GM19238 (cell line): ENCODE measurements around the gene TMPRSS9.

Source experiments
- DNase-seq: peaks from one replicate; pipeline ENCODE4 v3.0.0; 2011; ENCODE audit warnings: low spot score; ENCODE audit not compliant: insufficient read length

Gene TMPRSS9

GRCh38 chr19:2360833-2361232 lies 768 bp downstream of the TMPRSS9 start:
- no peak for DNase-seq

DNA sequence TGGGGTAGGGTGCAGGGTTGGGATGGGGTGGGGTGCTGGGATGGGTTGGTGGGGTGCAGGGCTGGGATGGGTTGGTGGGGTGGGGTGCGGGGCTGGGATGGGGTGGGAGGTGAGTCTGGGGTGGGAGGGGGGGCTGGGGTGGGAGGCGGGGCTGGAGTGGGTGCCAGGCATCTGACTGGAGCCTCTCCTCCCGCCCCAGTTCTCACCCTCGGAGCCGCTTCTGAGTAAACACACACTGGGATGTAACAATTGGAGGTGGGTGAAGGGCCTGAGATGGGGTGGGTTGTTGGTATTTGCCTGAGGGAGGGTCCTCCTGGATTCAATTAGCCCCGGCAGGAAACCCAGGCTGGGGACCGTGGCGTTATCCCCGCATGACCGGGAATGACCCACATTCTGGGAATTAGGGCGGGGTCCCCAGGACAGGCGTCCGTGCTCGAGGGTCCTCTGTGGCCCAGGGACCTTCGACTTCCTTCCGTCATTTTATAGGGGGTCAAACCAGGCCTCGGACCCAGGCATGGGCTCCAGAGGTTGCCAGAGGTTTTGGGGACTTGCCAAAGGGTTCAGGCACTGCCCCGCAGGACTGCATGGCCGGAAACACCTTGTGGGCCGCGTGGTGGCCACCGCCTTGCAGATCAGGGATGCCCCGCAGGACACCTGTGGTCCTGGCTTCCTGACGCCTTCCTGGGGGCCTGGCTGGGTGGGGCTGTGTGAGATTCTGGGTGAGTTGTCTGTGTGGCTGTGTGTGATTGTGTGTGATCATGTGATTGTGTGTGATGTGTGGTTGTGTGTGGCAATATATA lies 1.4 kb downstream of the TMPRSS9 start:
- no peak for DNase-seq

DNA sequence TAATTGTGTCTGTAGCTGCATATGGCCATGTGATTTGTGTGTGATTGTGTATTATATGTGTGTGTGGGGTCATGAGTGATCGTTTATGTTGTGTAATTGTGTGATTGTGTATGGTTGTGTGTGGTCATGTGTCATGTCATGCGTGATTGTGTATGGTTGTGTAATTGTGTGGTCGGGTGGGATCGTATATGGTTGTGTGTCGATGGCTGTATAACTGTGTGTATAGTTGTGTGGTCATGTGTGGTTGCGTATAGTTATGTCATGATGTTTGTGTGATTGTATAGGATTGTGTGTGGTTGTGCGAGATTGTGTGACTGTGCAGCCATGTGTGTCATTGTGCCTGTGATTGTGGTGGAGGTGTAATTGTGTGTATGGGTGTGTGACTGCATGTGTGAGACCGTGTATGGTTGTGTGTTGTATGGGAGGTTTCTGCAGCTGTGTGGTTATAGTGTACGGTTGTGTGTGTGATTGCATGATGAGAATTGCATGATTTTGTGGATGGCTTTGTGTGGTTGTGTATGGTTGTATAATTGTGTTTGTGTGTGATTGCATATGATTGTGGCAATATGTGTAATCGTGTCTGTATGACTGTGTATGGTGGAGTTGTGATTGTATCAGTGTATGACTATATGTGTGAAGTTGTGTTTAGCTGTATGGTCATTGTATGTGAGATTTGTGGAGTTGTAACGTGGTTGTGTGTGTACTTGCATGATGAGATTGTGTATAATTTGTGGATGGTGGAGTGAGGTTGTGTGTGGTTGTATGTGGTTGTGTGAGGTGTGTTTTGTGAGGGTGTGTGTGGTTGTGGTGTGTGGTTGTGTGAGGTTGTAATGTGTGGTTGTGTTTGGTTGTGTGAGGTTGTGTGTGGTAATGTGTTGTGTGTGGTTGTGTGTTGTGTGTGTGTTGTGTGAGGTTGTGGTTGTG lies 2.2 kb downstream of the TMPRSS9 start:
- no peak for DNase-seq

- no peak for DNase-seq
Measured at GRCh38 chr19:2362970-2363300, 2.9 kb downstream of the TMPRSS9 start.

- no peak for DNase-seq
Measured at GRCh38 chr19:2363419-2363818, 3.4 kb downstream of the TMPRSS9 start.

DNA sequence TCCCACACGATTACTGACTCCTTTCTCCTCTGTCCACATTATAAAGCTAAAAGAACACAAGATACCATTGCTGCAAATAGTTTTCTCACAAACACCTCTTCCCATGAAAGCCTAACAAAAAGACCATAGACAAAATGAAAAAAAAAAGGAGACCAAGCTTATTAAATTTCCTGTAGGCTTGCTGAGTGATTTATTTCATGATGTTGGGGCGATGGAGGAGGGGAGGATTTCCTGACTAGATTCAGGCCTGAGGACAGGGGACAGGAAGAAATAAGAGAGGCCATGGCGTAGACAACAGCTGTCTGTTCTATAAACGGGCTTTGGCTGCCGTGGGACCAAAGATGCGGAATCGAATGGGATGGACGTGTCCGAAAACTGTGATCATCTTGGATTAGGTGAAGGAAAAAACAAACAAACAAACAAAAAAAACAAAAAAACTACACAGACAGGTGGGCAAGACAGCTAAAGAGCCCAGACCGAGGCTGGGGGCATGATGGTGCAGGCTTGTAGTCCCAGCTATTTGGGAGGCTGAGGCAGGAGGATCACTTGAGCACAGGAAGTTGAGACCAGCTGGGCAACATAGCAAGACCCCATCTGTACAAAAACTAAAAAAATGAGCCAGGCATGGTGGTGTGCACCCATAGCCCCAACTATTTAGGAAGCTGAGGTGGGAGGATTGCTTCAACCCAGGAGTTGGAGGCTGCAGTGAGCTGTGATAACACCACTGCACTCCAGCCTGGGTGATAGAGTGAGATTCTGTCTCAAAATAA lies 5.3 kb downstream of the TMPRSS9 start:
- no peak for DNase-seq

GRCh38 chr19:2371656-2372055 lies 11.6 kb downstream of the TMPRSS9 start:
- DNase-seq = no peak

DNA sequence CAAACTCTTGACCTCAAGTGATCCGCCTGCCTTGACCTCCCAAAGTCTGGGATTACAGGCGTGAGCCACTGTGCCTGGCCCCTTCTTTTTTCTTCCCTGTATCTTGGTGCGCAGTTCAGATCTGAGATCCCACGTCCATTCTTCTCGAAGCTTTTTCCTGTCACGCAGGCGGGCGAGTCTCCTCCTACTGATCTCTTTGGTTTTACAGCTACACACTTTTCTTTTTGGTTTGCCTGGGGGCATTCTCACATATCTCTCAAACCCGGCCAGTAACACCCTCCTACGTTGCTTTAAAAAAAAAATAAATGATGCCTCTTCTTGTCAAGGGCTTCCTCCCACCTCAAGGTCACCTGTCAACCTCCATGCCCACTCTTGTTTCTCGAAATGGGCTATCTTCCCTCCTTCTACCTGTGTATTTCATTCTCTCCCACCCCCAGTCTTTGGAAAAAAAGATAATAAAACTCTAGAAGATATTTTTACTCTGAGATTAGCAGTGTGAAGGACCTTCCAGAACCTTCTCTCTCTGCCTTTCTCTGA lies 12.1 kb downstream of the TMPRSS9 start:
- no peak for DNase-seq

DNA sequence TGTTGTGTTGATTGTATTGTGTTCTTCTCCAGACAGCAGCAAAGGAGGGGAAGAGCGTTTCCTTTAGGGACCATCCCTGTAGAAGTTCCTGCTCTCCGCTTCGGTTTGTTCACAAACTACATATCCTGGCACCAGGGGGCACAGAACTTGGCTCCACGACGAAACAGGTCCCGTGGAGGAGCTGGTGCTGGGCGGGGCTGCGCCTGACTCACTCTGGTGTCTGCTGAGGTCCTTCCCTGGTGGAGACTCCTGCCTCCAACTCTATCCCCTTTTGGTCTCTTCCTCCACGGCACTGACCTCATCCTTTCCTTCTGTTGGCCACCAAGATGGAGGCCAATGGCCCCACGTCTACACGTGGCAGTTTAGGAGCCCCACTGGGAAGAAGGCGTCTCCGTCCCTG lies 14.7 kb downstream of the TMPRSS9 start:
- DNase-seq = no peak

- DNase-seq = no peak
Measured at GRCh38 chr19:2375353-2376121, 15.5 kb downstream of the TMPRSS9 start.

DNA sequence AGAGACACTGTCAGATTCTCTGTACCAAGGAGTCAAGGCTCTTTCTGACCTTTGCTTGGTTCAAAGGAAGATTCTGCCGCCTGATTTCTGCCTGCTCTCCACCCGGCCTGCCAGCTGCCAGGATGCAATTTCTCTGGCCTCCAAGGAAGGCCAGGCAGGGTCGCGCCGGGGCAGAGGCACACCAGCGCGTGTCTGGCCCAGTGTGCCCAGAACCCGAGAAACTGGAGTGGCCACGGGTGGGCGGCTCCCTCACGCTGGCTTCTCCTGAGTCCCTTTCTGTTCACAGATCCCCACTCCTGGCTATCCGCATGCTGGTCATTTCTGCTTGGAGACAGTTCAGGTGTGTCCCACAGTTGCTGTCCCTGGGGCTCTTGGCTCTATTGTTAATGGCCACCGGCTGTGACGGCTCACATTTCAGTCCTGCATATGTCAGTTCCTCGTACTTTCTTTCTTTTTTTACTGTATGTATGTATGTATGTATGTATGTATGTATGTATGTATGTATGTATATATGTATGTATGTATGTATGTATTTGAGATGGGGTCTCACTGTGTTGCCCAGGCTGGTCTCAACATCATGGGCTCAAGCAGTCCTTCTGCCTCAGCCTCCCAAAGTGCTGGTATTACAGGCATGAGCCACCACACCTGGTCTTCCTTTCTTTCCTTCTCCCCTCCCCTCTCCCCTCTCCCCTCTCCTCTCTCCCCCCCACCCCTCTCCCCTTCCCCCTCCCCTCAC lies 16.9 kb downstream of the TMPRSS9 start:
- no peak for DNase-seq

DNA sequence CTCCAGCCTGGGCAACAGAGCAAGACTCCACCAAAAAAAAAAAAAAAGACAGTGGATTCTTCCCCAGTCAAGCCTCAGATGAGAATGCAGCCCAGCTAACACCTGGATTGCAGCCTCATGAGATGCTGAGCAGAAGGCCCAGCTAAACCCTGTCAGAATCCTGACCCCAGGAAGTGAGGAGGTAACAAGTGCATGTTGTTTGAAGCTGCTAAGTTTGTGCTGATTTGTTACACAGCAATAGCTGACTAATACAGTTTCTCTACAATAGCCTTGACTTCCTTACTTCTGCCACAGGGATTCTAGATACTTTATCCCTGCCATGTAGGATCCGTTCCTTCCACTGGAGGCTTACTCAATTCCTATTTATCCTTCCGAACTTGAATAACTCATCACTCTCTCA lies 20.5 kb downstream of the TMPRSS9 start:
- DNase-seq = no peak

DNA sequence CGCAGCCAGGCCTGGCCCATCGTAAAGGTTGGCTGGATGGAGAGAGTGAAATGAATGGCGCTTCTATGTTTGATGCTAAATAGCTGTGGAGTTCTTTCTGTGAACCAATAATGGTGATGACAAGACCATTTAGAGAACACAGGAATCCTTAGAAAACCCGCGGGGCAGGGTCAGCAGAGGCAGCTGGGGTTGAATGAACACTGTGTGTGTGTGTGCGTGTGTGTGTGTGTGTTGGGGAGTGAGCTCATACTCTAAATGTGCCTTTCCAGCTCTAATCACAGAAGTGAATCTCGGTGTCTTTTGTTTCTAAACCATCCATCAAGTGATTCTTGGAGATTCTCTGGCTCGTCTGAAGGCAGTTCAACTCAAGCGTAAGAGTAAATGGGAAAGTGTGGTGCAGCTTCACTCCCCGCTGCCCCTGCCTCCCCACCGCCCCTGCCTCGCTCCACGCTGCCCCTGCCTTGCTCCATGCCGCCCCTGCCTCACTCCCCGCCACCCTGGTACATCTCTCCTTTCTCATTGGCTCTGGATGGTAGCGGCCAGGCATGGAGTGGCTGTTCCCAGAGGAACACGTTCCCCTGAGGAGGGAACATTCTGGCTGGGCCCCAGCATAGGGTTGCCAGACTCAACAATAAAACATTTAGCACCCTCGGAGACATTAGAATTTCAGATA lies 21.2 kb downstream of the TMPRSS9 start:
- DNase-seq = no peak

GRCh38 chr19:2382530-2383222 lies 22.6 kb downstream of the TMPRSS9 start:
- no peak for DNase-seq

GRCh38 chr19:2385053-2385721 lies 25.1 kb downstream of the TMPRSS9 start:
- DNase-seq = no peak

DNA sequence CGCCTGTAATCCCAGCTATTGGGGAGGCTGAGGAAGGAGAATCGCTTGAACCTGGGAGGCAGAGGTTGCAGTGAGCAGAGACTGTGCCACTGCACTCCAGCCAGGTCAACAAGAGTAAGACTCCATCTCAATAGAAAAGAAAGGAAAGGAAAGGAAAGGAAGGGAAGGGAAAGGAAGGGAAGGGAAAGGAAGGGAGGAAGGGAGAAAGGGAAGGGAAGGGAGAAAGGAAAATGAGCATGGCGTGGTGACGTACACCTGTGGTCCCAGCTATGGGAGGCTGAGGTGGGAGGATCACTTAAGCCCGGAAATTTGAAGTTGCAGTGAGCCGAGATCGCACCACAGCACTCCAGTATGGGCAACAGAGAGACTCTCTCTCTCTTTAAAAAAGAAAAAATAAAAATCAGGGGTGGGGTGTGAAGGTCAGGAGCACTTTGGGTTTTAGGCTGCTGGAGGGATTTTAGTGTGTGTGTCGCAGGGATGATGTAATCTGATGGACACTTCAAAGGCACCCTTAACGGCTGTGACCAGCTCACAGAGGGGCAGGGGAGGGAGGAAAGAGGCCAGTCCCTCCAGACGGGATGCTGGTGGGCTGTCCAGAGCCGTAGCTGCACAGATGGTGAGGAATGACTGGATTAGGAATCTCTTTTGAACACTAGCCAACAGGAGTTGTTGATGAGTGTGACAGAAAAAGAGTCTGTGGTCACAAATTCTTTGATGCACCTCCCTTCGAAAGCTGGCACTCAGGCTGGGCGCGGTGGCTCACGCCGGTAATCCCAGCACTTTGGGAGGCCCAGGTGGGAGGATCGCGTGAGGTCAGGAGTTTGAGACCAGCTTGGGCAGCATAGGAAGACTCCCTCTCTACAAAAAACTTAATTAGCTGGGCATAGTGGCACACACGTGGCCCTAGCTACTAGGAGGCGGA lies 27.6 kb downstream of the TMPRSS9 start:
- DNase-seq = no peak

DNA sequence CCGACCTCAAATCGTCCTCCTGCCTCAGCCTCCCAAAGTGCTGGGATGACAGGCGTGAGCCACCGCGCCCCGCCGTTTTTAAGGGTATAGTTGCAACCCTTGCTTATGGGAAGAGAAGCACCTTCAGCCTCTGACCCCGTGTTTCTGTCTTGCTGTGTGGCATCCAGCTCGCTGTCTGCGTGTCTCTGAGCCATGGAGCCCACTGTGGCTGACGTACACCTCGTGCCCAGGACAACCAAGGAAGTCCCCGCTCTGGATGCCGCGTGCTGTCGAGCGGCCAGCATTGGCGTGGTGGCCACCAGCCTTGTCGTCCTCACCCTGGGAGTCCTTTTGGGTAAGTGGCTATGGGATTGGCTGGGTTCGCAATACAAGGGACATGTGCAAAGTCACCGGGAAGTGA lies 29.5 kb downstream of the TMPRSS9 start:
- DNase-seq = no peak
